ENCODE data around the gene IL32. TPM values are rescaled to one million over a fixed set of nuclear protein-coding genes. Genes with fewer than 3 reads are reported as not detected.
A peak's percentile ranks its signal among the peaks of the same experiment; 100 is the strongest.

The IL32 gene
- total RNA-seq, 2 experiments from 2014 or later: 378 to 383 TPM

- Mint-ChIP-seq H3K9me3 (no peaks in the 10 kb centered on the region), H3K36me3 (ENCODE audit: low read depth) (peaks cover 22% of the 10 kb centered on the region), H3K27ac (no peak overlapping the region), H3K27me3 (peaks cover 20% of the 10 kb centered on the region), H3K4me1 (ENCODE audit: low read depth) (peaks cover 48% of the 10 kb centered on the region), H3K4me3 (no peak overlapping the region)
- peaks cover 16 to 27% of the 10 kb centered on the region in 2 experiments for H3K27me3 ChIP-seq (ENCODE audit: control insufficient read depth in 1 of 2, insufficient read depth in 2 of 2, low read length in 2 of 2)
- ChIA-PET CTCF (interaction anchor here (1.2 to 9.0 kb wide), 7 partner anchors 8 to 144 kb away, joined by 3 to 181 read pairs (median 4); partner anchors contain the start of genes CLDN6, FLYWCH2 and PKMYT1), POLR2A (interaction anchor here (1.2 to 2.0 kb wide), 5 partner anchors 23 to 132 kb away, joined by 4 to 20 read pairs (median 8); partner anchors contain the start of gene IL32)
- intact Hi-C loops (cut with DNase I, micrococcal nuclease): loop anchor here in 1 of 2 experiments (10.0 kb wide), 1 partner anchor 428 kb away; no protein-coding TSS in a partner anchor
- DNase-seq (peak in 1 of 14 experiments; percentile 30), ATAC-seq (ENCODE audit: poor library complexity) (no peak)
- no peak overlapping the region for H3K27ac ChIP-seq (ENCODE audit: low read depth in 1 of 2, low read length in 2 of 2)
- H3K9me3 ChIP-seq (ENCODE audit: control insufficient read depth in 1 of 2, insufficient read depth in 1 of 2, low read length in 2 of 2): peaks cover 0 to 4% of the 10 kb centered on the region in 2 experiments
- peaks cover 69% of the 10 kb centered on the region for H3K4me1 ChIP-seq (ENCODE audit: insufficient read depth, low read length)
- TF ChIP-seq, protein P1, sequence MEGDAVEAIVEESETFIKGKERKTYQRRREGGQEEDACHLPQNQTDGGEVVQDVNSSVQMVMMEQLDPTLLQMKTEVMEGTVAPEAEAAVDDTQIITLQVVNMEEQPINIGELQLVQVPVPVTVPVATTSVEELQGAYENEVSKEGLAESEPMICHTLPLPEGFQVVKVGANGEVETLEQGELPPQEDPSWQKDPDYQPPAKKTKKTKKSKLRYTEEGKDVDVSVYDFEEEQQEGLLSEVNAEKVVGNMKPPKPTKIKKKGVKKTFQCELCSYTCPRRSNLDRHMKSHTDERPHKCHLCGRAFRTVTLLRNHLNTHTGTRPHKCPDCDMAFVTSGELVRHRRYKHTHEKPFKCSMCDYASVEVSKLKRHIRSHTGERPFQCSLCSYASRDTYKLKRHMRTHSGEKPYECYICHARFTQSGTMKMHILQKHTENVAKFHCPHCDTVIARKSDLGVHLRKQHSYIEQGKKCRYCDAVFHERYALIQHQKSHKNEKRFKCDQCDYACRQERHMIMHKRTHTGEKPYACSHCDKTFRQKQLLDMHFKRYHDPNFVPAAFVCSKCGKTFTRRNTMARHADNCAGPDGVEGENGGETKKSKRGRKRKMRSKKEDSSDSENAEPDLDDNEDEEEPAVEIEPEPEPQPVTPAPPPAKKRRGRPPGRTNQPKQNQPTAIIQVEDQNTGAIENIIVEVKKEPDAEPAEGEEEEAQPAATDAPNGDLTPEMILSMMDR (IDR thresholded peaks at IDR 0.05): no peak
- no peak overlapping the region for H3K4me3 ChIP-seq (ENCODE audit: low read length)
- peaks cover 20% of the 10 kb centered on the region for H3K36me3 ChIP-seq (ENCODE audit: insufficient read depth, low read length)
Observed at GRCh38 chr16:3026609-3027488, 38.6 kb upstream of the IL32 start.

DNA sequence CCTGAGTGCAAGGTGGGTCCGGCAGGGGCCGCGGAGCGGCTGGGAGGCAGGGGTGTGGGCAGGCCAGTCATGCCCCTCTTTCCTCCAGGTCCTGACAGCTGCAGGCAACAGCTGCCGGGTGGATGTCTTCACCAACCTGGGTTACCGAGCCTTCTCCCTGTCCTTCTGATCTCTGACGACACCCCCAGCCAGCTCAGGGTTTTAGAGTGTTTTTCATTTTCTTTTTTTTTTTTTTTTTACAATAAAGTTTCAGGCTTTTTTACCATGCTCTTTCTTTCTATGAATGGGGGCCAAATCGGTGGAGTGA, 38.0 kb upstream of the IL32 start:
- Histone ChIP-seq H3K4me3 (ENCODE audit: low read length) (no peak overlapping the region), H3K36me3 (ENCODE audit: insufficient read depth, low read length) (peaks cover 20% of the 10 kb centered on the region), H3K4me1 (ENCODE audit: insufficient read depth, low read length) (peaks cover 63% of the 10 kb centered on the region), H3K9me3 (ENCODE audit: control insufficient read depth in 1 of 2, insufficient read depth in 1 of 2, low read length in 2 of 2) (peaks cover 0 to 4% of the 10 kb centered on the region in 2 experiments), H3K27ac (ENCODE audit: low read depth in 1 of 2, low read length in 2 of 2) (no peak overlapping the region), H3K27me3 (ENCODE audit: control insufficient read depth in 1 of 2, insufficient read depth in 2 of 2, low read length in 2 of 2) (peaks cover 18 to 30% of the 10 kb centered on the region in 2 experiments)
- Mint-ChIP-seq H3K4me1 (ENCODE audit: low read depth) (peaks cover 42% of the 10 kb centered on the region), H3K27me3 (peaks cover 24% of the 10 kb centered on the region), H3K27ac (no peak overlapping the region), H3K9me3 (no peaks in the 10 kb centered on the region), H3K4me3 (no peak overlapping the region), H3K36me3 (ENCODE audit: low read depth) (peaks cover 22% of the 10 kb centered on the region)
- intact Hi-C loops (cut with DNase I, micrococcal nuclease): loop anchor here in 1 of 2 experiments (10.0 kb wide), 1 partner anchor 427 kb away; no protein-coding TSS in a partner anchor
- TF ChIP-seq, protein P1 (IDR thresholded peaks at IDR 0.05): no peak
- POLR2A ChIA-PET: interaction anchor here (0.9 to 2.0 kb wide), 9 partner anchors 20 to 131 kb away, joined by 3 to 20 read pairs (median 8); partner anchors contain the start of genes IL32, PKMYT1 and ZNF213
- peak in 1 of 14 experiments; percentile 46 for DNase-seq
- CTCF ChIA-PET: interaction anchor here (0.8 to 9.0 kb wide), 12 partner anchors 9 to 144 kb away, joined by 3 to 181 read pairs (median 4); partner anchors contain the start of genes CLDN6, FLYWCH2, PKMYT1 and ZNF213
- ATAC-seq (ENCODE audit: poor library complexity): no peak

GRCh38 chr16:3027983-3028715, 37.3 kb upstream of the IL32 start:
- ChIA-PET CTCF (interaction anchor here (0.6 to 9.0 kb wide), 19 partner anchors 8 to 145 kb away, joined by 3 to 181 read pairs (median 4); partner anchors contain the start of genes CLDN6, FLYWCH2, IL32 and PKMYT1), POLR2A (interaction anchor here (0.9 to 4.5 kb wide), 14 partner anchors 8 to 131 kb away, joined by 3 to 24 read pairs (median 6); partner anchors contain the start of genes IL32, PKMYT1, TNFRSF12A and ZNF213)
- Mint-ChIP-seq H3K27me3 (peaks cover 31% of the 10 kb centered on the region), H3K27ac (no peak overlapping the region), H3K4me1 (ENCODE audit: low read depth) (peaks cover 35% of the 10 kb centered on the region), H3K36me3 (ENCODE audit: low read depth) (peaks cover 22% of the 10 kb centered on the region), H3K4me3 (peak overlapping the region; percentile 78), H3K9me3 (no peaks in the 10 kb centered on the region)
- DNase-seq: peak; percentile 77 to 95 (median 86)
- H3K9me3 ChIP-seq (ENCODE audit: control insufficient read depth in 1 of 2, insufficient read depth in 1 of 2, low read length in 2 of 2): peaks cover 0 to 9% of the 10 kb centered on the region in 2 experiments
- peaks cover 20% of the 10 kb centered on the region for H3K36me3 ChIP-seq (ENCODE audit: insufficient read depth, low read length)
- no peak overlapping the region for H3K27ac ChIP-seq (ENCODE audit: low read depth in 1 of 2, low read length in 2 of 2)
- H3K27me3 ChIP-seq (ENCODE audit: control insufficient read depth in 1 of 2, insufficient read depth in 2 of 2, low read length in 2 of 2): peaks cover 25 to 34% of the 10 kb centered on the region in 2 experiments
- peak; percentile 42 for ATAC-seq (ENCODE audit: poor library complexity)
- peaks cover 56% of the 10 kb centered on the region for H3K4me1 ChIP-seq (ENCODE audit: insufficient read depth, low read length)
- TF ChIP-seq, protein P1 (IDR thresholded peaks at IDR 0.05): peak; percentile 84
- intact Hi-C loops (cut with DNase I, micrococcal nuclease): loop anchor here (1.0 to 10.0 kb wide), 3 partner anchors 25 to 427 kb away; no protein-coding TSS in a partner anchor
- no peak overlapping the region for H3K4me3 ChIP-seq (ENCODE audit: low read length)
